Keratinocyte (primary cell): Measurements from ENCODE around the gene CFAP43. TPM values are rescaled to one million over a fixed set of nuclear protein-coding genes. Genes with fewer than 3 reads are reported as not detected.

Experiments
- DNase-seq: peaks from one replicate; pipeline ENCODE4 v3.0.0-alpha.2; 2011; ENCODE audit warnings: low read depth, missing footprints, low spot score
- FAIRE-seq: peaks from 2 replicates; lab custom pipeline; 2011; peaks lifted over from hg19 to GRCh38; lab: Jason Lieb, UNC
- H2AFZ ChIP-seq: 2 replicates; pipeline ENCODE4 v1.6.0; 2012; ENCODE audit warnings: low read length, control low read depth, inconsistent platforms; ENCODE audit not compliant: control insufficient read depth
- H3K27ac ChIP-seq: 2 replicates; pipeline ENCODE4 v1.5.1; 2011; ENCODE audit warnings: low read length; ENCODE audit not compliant: control insufficient read depth, insufficient read depth
- H3K27me3 ChIP-seq: 3 replicates; pipeline ENCODE4 v1.6.0; 2011; ENCODE audit warnings: low read length; ENCODE audit not compliant: control insufficient read depth, insufficient read depth; ENCODE audit errors: extremely low read depth
- H3K36me3 ChIP-seq, 2 experiments: 2 replicates in 1 of 2; 3 replicates in 1 of 2; pipeline ENCODE4 v1.5.1; 2011; ENCODE audit warnings: low read length in 2 of 2, mild to moderate bottlenecking in 1 of 2; ENCODE audit not compliant: control insufficient read depth in 2 of 2, insufficient read depth in 2 of 2; ENCODE audit errors: extremely low read depth in 1 of 2
- H3K4me1 ChIP-seq: 3 replicates; pipeline ENCODE4 v1.5.1; 2011; ENCODE audit warnings: low read length; ENCODE audit not compliant: control insufficient read depth, insufficient read depth; ENCODE audit errors: extremely low read depth
- H3K4me2 ChIP-seq: 3 replicates; pipeline ENCODE4 v1.6.0; 2011; ENCODE audit warnings: low read depth, low read length; ENCODE audit not compliant: control insufficient read depth, insufficient read depth; ENCODE audit errors: extremely low read depth
- H3K4me3 ChIP-seq, 3 experiments: fragments of 200-600 bp in 1 of 3; sonication (generic) in 1 of 3; 2 replicates in 2 of 3; 3 replicates in 1 of 3; pipeline ENCODE4 v1.5.1; 2011 to 2016; ENCODE audit warnings: low read length in 3 of 3, mild to moderate bottlenecking in 3 of 3, control low read depth in 2 of 3, inconsistent platforms in 1 of 3, low read depth in 1 of 3, mixed read lengths in 1 of 3, mixed run types in 1 of 3, moderate library complexity in 1 of 3; ENCODE audit not compliant: control insufficient read depth in 2 of 3, insufficient read depth in 2 of 3; ENCODE audit errors: extremely low read depth in 1 of 3
- H3K79me2 ChIP-seq: 2 replicates; pipeline ENCODE4 v1.6.0; 2012; ENCODE audit warnings: low read length; ENCODE audit not compliant: control insufficient read depth, insufficient read depth
- H3K9ac ChIP-seq: 3 replicates; pipeline ENCODE4 v1.6.0; 2011; ENCODE audit warnings: low read length; ENCODE audit not compliant: control insufficient read depth, insufficient read depth; ENCODE audit errors: extremely low read depth
- H3K9me1 ChIP-seq: 3 replicates; pipeline ENCODE4 v1.6.0; 2011; ENCODE audit warnings: low read length; ENCODE audit not compliant: control insufficient read depth, insufficient read depth; ENCODE audit errors: extremely low read depth
- H3K9me3 ChIP-seq: 2 replicates; pipeline ENCODE4 v1.5.1; 2012; ENCODE audit warnings: low read depth, low read length; ENCODE audit not compliant: control insufficient read depth
- H4K20me1 ChIP-seq: 3 replicates; pipeline ENCODE4 v1.6.0; 2011; ENCODE audit warnings: low read length; ENCODE audit not compliant: control insufficient read depth, insufficient read depth; ENCODE audit errors: extremely low read depth
- EZH2 ChIP-seq: IDR thresholded peaks from one replicate; pipeline ENCODE4 v1.6.1; 2012; ENCODE audit warnings: inconsistent platforms, mild to moderate bottlenecking, low read length, moderate library complexity
- dilution Hi-C: fragments of 300-500 bp; cut with MboI; formaldehyde crosslinking; loops from one replicate; pipeline ENCODE4 v1.7.0; 2020; ENCODE audit warnings: low sequenced_read_pairs; ENCODE audit not compliant: extremely low pct_ligation_motif_present
- polyA plus RNA-seq, 5 experiments: library from polyadenylated mRNA; depleted of rRNA in 3 of 5; stranded (reverse) in 3 of 5; stranded (forward) in 1 of 5; unstranded in 1 of 5; fragments of >200 nt; gene quantifications; 1 replicate in 1 of 5; 2 replicates in 3 of 5; 3 replicates in 1 of 5; pipeline versions ENCODE4 v1.2.1 to v1.2.3, GENCODE V29; 2011 to 2012; ENCODE audit warnings: missing spikeins in 2 of 5, low read depth in 1 of 5, low replicate concordance in 1 of 5
- TF ChIP-seq, protein P1 (sequence below), 3 experiments: IDR thresholded peaks in 1 of 3; conservative IDR thresholded peaks in 1 of 3; optimal IDR thresholded peaks in 1 of 3; 2 replicates in 2 of 3; 3 replicates in 1 of 3; pipeline versions ENCODE3 to v1.5.1; 2011; ENCODE audit warnings: low read length in 3 of 3, mild to moderate bottlenecking in 3 of 3, moderate library complexity in 2 of 3, control low read depth in 1 of 3, inconsistent platforms in 1 of 3; ENCODE audit not compliant: insufficient read depth in 2 of 3; ENCODE audit errors: extremely low read depth in 1 of 3

CFAP43 gene
- polyA plus RNA-seq, 1 donor (not counting 4 experiments of a cell fraction or from before 2014, with no cell fraction given), result 0.25 TPM

GRCh38 chr10:104127411-104127810 is 104.8 kb downstream of the CFAP43 start:
- Histone ChIP-seq H3K4me3 (no peak overlapping the region), H3K36me3 (no peaks in the 10 kb centered on the region), H2AFZ (no peak overlapping the region), H3K4me2 (no peak overlapping the region), H3K79me2 (peaks cover 8% of the 10 kb centered on the region), H3K9me3 (no peaks in the 10 kb centered on the region), H4K20me1 (no peaks in the 10 kb centered on the region), H3K9ac (no peak overlapping the region), H3K27me3 (no peaks in the 10 kb centered on the region), H3K9me1 (no peaks in the 10 kb centered on the region), H3K27ac (no peak overlapping the region), H3K4me1 (peaks cover 13% of the 10 kb centered on the region)
- DNase-seq (no peak), FAIRE-seq (no peak)
- TF ChIP-seq, protein P1, sequence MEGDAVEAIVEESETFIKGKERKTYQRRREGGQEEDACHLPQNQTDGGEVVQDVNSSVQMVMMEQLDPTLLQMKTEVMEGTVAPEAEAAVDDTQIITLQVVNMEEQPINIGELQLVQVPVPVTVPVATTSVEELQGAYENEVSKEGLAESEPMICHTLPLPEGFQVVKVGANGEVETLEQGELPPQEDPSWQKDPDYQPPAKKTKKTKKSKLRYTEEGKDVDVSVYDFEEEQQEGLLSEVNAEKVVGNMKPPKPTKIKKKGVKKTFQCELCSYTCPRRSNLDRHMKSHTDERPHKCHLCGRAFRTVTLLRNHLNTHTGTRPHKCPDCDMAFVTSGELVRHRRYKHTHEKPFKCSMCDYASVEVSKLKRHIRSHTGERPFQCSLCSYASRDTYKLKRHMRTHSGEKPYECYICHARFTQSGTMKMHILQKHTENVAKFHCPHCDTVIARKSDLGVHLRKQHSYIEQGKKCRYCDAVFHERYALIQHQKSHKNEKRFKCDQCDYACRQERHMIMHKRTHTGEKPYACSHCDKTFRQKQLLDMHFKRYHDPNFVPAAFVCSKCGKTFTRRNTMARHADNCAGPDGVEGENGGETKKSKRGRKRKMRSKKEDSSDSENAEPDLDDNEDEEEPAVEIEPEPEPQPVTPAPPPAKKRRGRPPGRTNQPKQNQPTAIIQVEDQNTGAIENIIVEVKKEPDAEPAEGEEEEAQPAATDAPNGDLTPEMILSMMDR (optimal IDR thresholded peaks at IDR 0.05 in 1 of 3, IDR thresholded peaks at IDR 0.05 in 1 of 3, conservative IDR thresholded peaks at IDR 0.05 in 1 of 3; ENCODE audit: extremely low read depth in 1 of 3, insufficient read depth in 2 of 3, low read length in 3 of 3), result peak in 2 of 3 experiments; percentile 51 to 54
- TF ChIP-seq EZH2, result no peak
- dilution Hi-C loops, result no loop called here

DNA sequence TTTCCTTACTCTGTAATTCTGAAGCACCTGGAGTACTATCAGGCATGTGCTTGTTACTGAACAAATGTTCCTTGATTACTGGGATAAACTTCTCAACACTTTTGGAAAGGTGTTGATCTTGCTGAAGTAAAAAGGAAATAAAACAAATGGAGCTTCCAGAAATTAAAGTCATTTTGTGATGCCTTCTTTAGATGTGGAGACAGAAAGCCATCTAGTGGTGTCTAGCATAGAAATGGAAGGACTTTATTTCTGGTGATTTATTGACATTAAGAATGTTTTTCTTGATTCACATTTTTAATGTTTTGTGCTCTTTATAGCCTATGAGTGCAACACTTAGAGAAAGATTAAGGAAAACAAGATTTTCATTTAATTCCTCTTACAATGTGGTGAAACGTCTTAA is 108.8 kb downstream of the CFAP43 start:
- no peak for TF ChIP-seq EZH2
- TF ChIP-seq, protein P1 (optimal IDR thresholded peaks at IDR 0.05 in 1 of 3, IDR thresholded peaks at IDR 0.05 in 1 of 3, conservative IDR thresholded peaks at IDR 0.05 in 1 of 3; ENCODE audit: extremely low read depth in 1 of 3, insufficient read depth in 2 of 3, low read length in 3 of 3), result peak in 2 of 3 experiments; percentile 30 to 55
- peaks cover 13% of the 10 kb centered on the region for H3K79me2 ChIP-seq
- DNase-seq, result no peak
- H4K20me1 ChIP-seq, result no peaks in the 10 kb centered on the region
- no peaks in the 10 kb centered on the region for H3K36me3 ChIP-seq
- no peaks in the 10 kb centered on the region for H3K27me3 ChIP-seq
- peak overlapping the region; percentile 94 for H3K4me2 ChIP-seq
- H2AFZ ChIP-seq, result no peak overlapping the region
- peak overlapping the region; percentile 92 for H3K27ac ChIP-seq
- H3K9me3 ChIP-seq, result no peaks in the 10 kb centered on the region
- peak overlapping the region in 2 of 3 experiments; percentile 89 to 96 for H3K4me3 ChIP-seq
- H3K9me1 ChIP-seq, result no peaks in the 10 kb centered on the region
- H3K4me1 ChIP-seq, result peaks cover 35% of the 10 kb centered on the region
- peak overlapping the region; percentile 19 for H3K9ac ChIP-seq
- peak; percentile 80 for FAIRE-seq
- dilution Hi-C loops, result no loop called here
